ENCODE measurements around the gene TLR5. TPM values are rescaled to one million over a fixed set of nuclear protein-coding genes. Genes with fewer than 3 reads are reported as not detected.
A peak's percentile ranks its signal among the peaks of the same experiment; 100 is the strongest.

The TLR5 gene
- total RNA-seq, 1 experiment from 2014 or later, result 0.05 TPM

- DNase-seq (ENCODE audit: low read depth, low spot score), result peak; percentile 37
- in situ Hi-C loops (cut with HindIII; ENCODE audit: low pct_unique_long_range_greater_than_20kb, low sequenced_read_pairs), result no loop called here
These were observed 13.7 kb downstream of the TLR5 start for GRCh38 chr1:223129229-223129901.

GRCh38 chr1:223126741-223127140 is 16.3 kb downstream of the TLR5 start:
- DNase-seq (ENCODE audit: low read depth, low spot score), result no peak
- in situ Hi-C loops (cut with HindIII; ENCODE audit: low pct_unique_long_range_greater_than_20kb, low sequenced_read_pairs), result no loop called here

GRCh38 chr1:223125766-223126165 is 17.3 kb downstream of the TLR5 start:
- no peak for DNase-seq (ENCODE audit: low read depth, low spot score)
- in situ Hi-C loops (cut with HindIII; ENCODE audit: low pct_unique_long_range_greater_than_20kb, low sequenced_read_pairs), result no loop called here

GRCh38 chr1:223123011-223123610 is 19.9 kb downstream of the TLR5 start:
- no peak for DNase-seq (ENCODE audit: low read depth, low spot score)

GRCh38 chr1:223118418-223118817 is 24.6 kb downstream of the TLR5 start:
- no peak for DNase-seq (ENCODE audit: low read depth, low spot score)
- in situ Hi-C loops (cut with HindIII; ENCODE audit: low pct_unique_long_range_greater_than_20kb, low sequenced_read_pairs), result no loop called here

More at GRCh38 chr1:223123011-223123610, 19.9 kb downstream of the TLR5 start:
- in situ Hi-C loops (cut with HindIII; ENCODE audit: low pct_unique_long_range_greater_than_20kb, low sequenced_read_pairs), result no loop called here

DNA sequence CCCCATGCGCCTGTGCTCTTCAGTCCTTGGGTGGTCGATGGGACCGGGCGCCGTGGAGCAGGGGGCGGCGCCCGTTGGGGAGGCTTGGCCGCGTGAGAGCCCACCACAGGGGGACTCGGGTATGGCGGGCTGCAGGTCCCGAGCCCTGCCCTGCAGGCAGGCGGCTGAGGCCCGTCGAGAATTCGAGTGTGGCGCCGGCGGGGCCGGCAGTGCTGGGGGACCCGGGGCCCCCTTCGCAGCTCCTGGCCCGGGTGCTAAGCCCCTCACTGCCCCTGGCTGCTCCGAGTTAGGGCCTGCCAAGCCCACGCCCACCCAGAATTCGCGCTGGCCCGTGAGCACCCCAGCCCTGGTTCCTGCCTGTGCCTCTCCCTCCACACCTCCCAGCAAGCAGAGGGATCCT is 26.1 kb downstream of the TLR5 start:
- DNase-seq (ENCODE audit: low read depth, low spot score), result no peak
- in situ Hi-C loops (cut with HindIII; ENCODE audit: low pct_unique_long_range_greater_than_20kb, low sequenced_read_pairs), result no loop called here

- no peak for DNase-seq (ENCODE audit: low read depth, low spot score)
- in situ Hi-C loops (cut with HindIII; ENCODE audit: low pct_unique_long_range_greater_than_20kb, low sequenced_read_pairs), result no loop called here
These were observed 28.2 kb downstream of the TLR5 start for GRCh38 chr1:223114871-223115270.

DNA sequence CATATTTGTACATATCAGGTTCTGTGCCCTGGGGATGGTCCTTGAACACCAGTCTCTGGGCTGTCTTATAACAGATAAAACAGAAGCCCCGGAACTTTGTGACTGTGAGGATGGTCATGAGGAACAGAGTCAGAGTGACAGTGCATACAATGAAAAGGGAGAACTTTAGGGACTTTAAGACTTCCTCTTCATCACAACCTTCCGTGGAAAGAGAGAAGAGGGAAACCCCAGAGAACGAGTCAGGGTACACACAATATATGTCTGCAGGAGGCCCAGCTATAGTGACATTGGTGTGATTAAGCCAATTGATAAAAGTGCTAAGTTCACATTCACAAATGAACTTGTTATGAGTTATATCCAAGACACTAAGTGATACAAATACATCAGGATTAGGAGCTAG is 32.1 kb downstream of the TLR5 start:
- in situ Hi-C loops (cut with HindIII; ENCODE audit: low pct_unique_long_range_greater_than_20kb, low sequenced_read_pairs), result no loop called here

DNA sequence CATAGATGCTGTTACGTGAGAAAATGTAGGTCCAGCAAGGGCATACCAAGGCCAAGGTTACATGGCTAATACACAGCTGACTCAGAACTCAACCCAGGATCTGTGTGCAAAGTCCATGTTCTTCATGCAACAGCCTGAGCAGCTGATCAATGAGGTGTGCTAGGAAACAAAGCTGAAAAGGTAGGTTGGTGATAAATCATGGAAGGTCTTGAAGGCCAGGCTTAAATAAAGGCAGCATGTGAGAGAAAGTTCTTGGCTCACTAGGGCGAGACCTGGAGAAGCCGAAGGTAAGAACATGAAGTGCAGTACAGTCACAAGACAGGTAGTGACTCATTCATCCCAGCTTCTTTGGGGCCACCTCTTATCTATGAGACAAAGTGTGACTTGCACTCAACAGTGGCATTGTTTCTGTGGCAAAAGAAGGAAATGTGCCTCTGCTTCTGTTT is 33.4 kb downstream of the TLR5 start:
- DNase-seq (ENCODE audit: low read depth, low spot score), result no peak
- in situ Hi-C loops (cut with HindIII; ENCODE audit: low pct_unique_long_range_greater_than_20kb, low sequenced_read_pairs), result no loop called here

More for the DNA sequence above, 32.1 kb downstream of the TLR5 start:
- no peak for DNase-seq (ENCODE audit: low read depth, low spot score)

DNA sequence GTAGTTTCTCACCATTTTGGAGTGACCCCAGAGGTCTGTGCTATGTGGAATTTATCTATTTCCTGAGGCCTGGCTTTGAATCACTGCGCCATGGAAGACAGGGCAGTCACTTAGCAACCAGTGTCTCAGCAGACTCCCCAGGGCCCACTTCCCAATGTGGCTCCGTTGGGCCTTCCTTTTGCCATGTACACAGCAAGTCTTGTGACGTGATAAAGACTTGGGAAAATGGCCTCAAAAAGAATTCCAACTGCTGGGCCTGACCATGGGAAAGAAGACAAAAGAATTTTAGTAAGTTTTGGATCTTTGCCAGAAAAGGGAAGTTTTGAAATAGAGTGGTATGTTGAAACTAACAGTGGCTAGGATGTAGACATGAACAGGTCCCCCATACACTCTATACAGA is 36.2 kb downstream of the TLR5 start:
- in situ Hi-C loops (cut with HindIII; ENCODE audit: low pct_unique_long_range_greater_than_20kb, low sequenced_read_pairs), result no loop called here
- DNase-seq (ENCODE audit: low read depth, low spot score), result no peak

- in situ Hi-C loops (cut with HindIII; ENCODE audit: low pct_unique_long_range_greater_than_20kb, low sequenced_read_pairs), result no loop called here
- no peak for DNase-seq (ENCODE audit: low read depth, low spot score)
These were observed 37.5 kb downstream of the TLR5 start for GRCh38 chr1:223105568-223105967.

- DNase-seq (ENCODE audit: low read depth, low spot score), result no peak
- in situ Hi-C loops (cut with HindIII; ENCODE audit: low pct_unique_long_range_greater_than_20kb, low sequenced_read_pairs), result no loop called here
These were observed 40.1 kb downstream of the TLR5 start for GRCh38 chr1:223102797-223103533.

DNA sequence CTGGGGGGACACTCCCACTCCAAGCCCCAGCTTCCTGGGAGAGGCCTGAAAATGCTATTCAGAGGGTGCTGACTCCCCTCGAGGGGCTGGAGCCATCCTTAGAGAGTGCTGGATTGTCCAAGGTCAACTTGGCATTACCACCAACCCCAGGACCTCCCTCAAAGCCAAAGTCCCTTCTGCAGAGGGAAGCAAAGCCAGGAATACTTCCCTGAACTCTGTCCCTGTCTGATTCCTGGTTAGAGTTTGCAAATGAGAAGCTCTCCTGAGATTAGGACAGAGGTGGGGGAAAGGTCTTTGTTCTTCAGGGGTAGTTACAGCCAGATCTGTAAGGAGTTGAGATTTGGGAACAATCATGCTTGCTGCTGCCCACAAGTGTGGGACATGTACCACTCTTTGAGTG is 45.3 kb downstream of the TLR5 start:
- in situ Hi-C loops (cut with HindIII; ENCODE audit: low pct_unique_long_range_greater_than_20kb, low sequenced_read_pairs), result loop anchor here (25.0 kb wide), 1 partner anchor 310 kb away; no protein-coding TSS in a partner anchor
- no peak for DNase-seq (ENCODE audit: low read depth, low spot score)

DNA sequence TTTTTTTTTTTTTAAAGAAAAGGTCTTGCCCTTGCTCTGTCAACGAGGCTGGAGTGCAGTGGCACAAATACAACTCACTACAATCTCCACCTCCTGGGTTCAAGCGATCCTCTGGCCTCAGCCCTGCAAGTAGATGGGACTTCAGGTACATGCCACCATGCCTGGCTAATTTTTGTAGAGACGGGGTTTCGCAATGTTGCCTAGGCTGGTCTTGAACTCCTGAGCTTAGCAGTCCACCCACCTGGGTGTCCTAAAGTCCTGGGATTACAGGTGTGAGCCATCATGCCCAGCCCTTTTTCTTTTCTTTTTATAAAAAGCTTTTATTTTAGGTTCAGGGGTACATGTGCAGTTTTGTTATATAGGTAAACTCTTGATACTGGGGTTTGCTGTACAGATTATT is 47.2 kb downstream of the TLR5 start:
- DNase-seq (ENCODE audit: low read depth, low spot score), result no peak
- in situ Hi-C loops (cut with HindIII; ENCODE audit: low pct_unique_long_range_greater_than_20kb, low sequenced_read_pairs), result loop anchor here (25.0 kb wide), 1 partner anchor 309 kb away; no protein-coding TSS in a partner anchor

GRCh38 chr1:223091896-223092295 is 51.2 kb downstream of the TLR5 start:
- DNase-seq (ENCODE audit: low read depth, low spot score), result no peak
- in situ Hi-C loops (cut with HindIII; ENCODE audit: low pct_unique_long_range_greater_than_20kb, low sequenced_read_pairs), result loop anchor here (25.0 kb wide), 1 partner anchor 305 kb away; no protein-coding TSS in a partner anchor

- in situ Hi-C loops (cut with HindIII; ENCODE audit: low pct_unique_long_range_greater_than_20kb, low sequenced_read_pairs), result loop anchor here (25.0 kb wide), 1 partner anchor 302 kb away; no protein-coding TSS in a partner anchor
- no peak for DNase-seq (ENCODE audit: low read depth, low spot score)
These were observed 53.8 kb downstream of the TLR5 start for GRCh38 chr1:223089250-223089649.

DNA sequence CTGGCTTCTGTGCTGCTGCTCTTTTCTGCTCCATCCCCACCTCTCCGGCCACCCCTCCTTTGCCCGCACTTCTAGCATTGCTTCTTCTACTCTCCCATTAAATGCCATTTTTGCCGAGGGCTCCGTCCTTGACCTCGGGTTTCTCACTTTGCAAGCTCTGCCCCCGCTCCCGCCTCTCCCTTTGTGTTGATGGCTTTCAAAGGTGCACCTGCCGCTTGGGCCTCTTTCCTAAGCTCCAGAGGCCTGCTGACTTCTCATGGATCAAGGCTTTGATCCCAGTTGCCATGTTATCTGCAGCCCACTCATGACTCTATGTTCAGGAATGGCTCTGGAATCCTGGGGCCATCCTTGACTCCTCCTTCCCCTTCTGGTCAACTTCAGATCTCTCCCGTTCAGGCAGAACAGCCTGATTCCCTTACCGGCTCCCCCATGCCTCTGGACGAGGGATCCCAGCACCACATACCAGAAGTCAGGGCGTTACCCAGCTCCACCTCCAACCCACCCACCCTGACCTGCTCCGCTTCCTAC is 54.3 kb downstream of the TLR5 start:
- in situ Hi-C loops (cut with HindIII; ENCODE audit: low pct_unique_long_range_greater_than_20kb, low sequenced_read_pairs), result loop anchor here (25.0 kb wide), 1 partner anchor 301 kb away; no protein-coding TSS in a partner anchor
- no peak for DNase-seq (ENCODE audit: low read depth, low spot score)

All from SK-MEL-5 (cell line).